SK-N-SH treated with all-trans-retinoic acid at 6 μM for 48 hours (cell line): ENCODE measurements around the gene PTPRT.
A peak's percentile ranks its signal among the peaks of the same experiment; 100 is the strongest.

ENCODE experiments used
- ATAC-seq: fragments of 200-7000 bp; cut with Tn5 transposase; 3 replicates; pipeline ENCODE4 v1.9.1; 2020; ENCODE audit warnings: mild to moderate bottlenecking, moderate library complexity
- ARNTL ChIP-seq: fragments of 450-650 bp; formaldehyde crosslinking; IDR thresholded peaks from 2 replicates; pipeline ENCODE4 v1.5.0; 2020; ENCODE audit warnings: low read depth, mild to moderate bottlenecking, moderate library complexity, borderline replicate concordance
- BACH2 ChIP-seq: fragments of 250-450 bp; sonication (Bioruptor Pico); IDR thresholded peaks from 2 replicates; pipeline ENCODE4 v1.9.0; 2021; ENCODE audit warnings: mild to moderate bottlenecking, borderline replicate concordance
- CSDC2 ChIP-seq: fragments of 250-450 bp; sonication (Bioruptor Pico); IDR thresholded peaks from 2 replicates; pipeline ENCODE4 v1.5.0; 2020; ENCODE audit warnings: mild to moderate bottlenecking, moderate library complexity
- ESRRG ChIP-seq: fragments of 250-450 bp; sonication (Bioruptor Pico); IDR thresholded peaks from 2 replicates; pipeline ENCODE4 v1.6.1; 2021; ENCODE audit warnings: mild to moderate bottlenecking
- GLIS3 ChIP-seq: fragments of 250-450 bp; sonication (Bioruptor Pico); IDR thresholded peaks from 2 replicates; pipeline ENCODE4 v1.5.0; 2020; ENCODE audit warnings: mild to moderate bottlenecking, moderate library complexity
- ISL1 ChIP-seq: fragments of 250-450 bp; sonication (Bioruptor Pico); IDR thresholded peaks from 2 replicates; pipeline ENCODE4 v2.1.2; 2022; ENCODE audit warnings: mild to moderate bottlenecking, moderate library complexity
- OSR1 ChIP-seq: fragments of 250-450 bp; sonication (Bioruptor Pico); IDR thresholded peaks from 2 replicates; pipeline ENCODE4 v1.8.0; 2022; ENCODE audit warnings: moderate library complexity, mild to moderate bottlenecking, inconsistent platforms
- PPARA ChIP-seq: fragments of 250-450 bp; sonication (Bioruptor Pico); IDR thresholded peaks from 2 replicates; pipeline ENCODE4 v1.5.0; 2020; ENCODE audit warnings: mild to moderate bottlenecking, borderline replicate concordance
- RARB ChIP-seq: fragments of 250-450 bp; sonication (Bioruptor Pico); IDR thresholded peaks from 2 replicates; pipeline ENCODE4 v1.8.0; 2021; ENCODE audit warnings: mild to moderate bottlenecking, moderate library complexity
- SNAI2 ChIP-seq: fragments of 250-450 bp; sonication (Bioruptor Pico); IDR thresholded peaks from 2 replicates; pipeline ENCODE4 v1.5.0; 2020; ENCODE audit warnings: mild to moderate bottlenecking, moderate library complexity
- TCF4 ChIP-seq: fragments of 250-450 bp; sonication (Bioruptor Pico); IDR thresholded peaks from 2 replicates; pipeline ENCODE4 v1.8.0; 2021; ENCODE audit warnings: mild to moderate bottlenecking, moderate library complexity, borderline replicate concordance
- ZC3H10 ChIP-seq: fragments of 250-450 bp; sonication (Bioruptor Pico); IDR thresholded peaks from 2 replicates; pipeline ENCODE4 v1.5.1; 2021; ENCODE audit warnings: mild to moderate bottlenecking, moderate library complexity
- ZFP3 ChIP-seq: fragments of 250-450 bp; sonication (Bioruptor Pico); IDR thresholded peaks from 2 replicates; pipeline ENCODE4 v1.5.0; 2020; ENCODE audit warnings: mild to moderate bottlenecking, moderate library complexity
- ZNF8 ChIP-seq: fragments of 450-650 bp; formaldehyde crosslinking; IDR thresholded peaks from 2 replicates; pipeline ENCODE4 v1.5.0; 2020; ENCODE audit warnings: mild to moderate bottlenecking, moderate library complexity
- TF ChIP-seq, protein P1 (sequence below): fragments of 250-450 bp; sonication (Bioruptor Pico); IDR thresholded peaks from 2 replicates; pipeline ENCODE4 v1.8.0; 2021; ENCODE audit warnings: low read depth, mild to moderate bottlenecking, moderate library complexity, borderline replicate concordance
- TF ChIP-seq, protein P2 (sequence below): fragments of 250-450 bp; sonication (Bioruptor Pico); IDR thresholded peaks from 2 replicates; pipeline ENCODE4 v1.5.1; 2021; ENCODE audit warnings: mild to moderate bottlenecking, moderate library complexity
- TF ChIP-seq, protein P3 (sequence below): fragments of 250-450 bp; sonication (Bioruptor Pico); IDR thresholded peaks from 2 replicates; pipeline ENCODE4 v1.5.1; 2020; ENCODE audit warnings: low read depth, mild to moderate bottlenecking, moderate library complexity
- TF ChIP-seq, protein P4 (sequence below): fragments of 250-450 bp; sonication (Bioruptor Pico); IDR thresholded peaks from 2 replicates; pipeline ENCODE4 v1.5.0; 2020; ENCODE audit warnings: mild to moderate bottlenecking, moderate library complexity
- TF ChIP-seq, protein P5 (sequence below): fragments of 250-450 bp; sonication (Bioruptor Pico); IDR thresholded peaks from 2 replicates; pipeline ENCODE4 v1.8.0; 2020; ENCODE audit warnings: mild to moderate bottlenecking, moderate library complexity, borderline replicate concordance

The PTPRT gene

DNA sequence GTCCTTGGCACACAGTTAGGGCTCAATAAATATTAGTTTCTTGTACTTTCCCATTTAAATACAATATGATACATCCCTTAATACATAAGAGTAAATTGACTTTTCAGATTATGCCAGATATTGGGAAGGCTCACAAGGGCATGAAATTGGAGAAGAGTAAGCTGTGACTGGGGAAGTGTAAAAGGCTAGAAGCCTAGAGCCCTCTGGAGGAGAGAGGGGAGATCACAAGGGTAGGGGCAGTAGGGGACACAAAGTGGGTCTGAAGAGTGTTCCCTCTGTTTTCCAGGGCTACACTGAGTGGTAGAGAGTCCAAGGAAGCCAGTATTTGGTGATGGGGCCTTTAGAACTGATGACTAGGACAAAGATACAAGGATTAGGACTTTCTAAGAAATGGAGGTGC, 1008.6 kb downstream of the PTPRT start:
- ATAC-seq, result no peak

DNA sequence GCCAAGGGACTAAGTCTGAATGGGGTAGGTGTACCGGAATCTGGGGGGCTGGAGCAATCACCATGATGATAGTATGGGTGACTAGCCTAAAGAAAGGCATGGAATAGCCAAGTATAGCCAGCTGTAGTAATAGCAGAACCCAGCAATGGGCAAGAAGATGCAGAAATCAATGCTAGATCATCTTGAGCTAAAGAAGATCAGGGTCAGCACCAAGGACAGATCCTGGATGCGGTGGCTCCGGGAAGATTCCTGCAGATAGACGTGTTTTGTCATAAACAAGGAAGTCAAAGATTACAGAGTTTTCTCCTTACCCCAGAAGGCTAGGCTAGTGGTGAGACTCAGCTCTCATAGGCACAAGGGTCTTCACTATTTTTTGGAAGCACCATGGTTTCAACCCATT, 1009.9 kb downstream of the PTPRT start:
- no peak for ATAC-seq
- no peak for TF ChIP-seq ARNTL (CRISPR knock-in tag)
- TF ChIP-seq, protein P1, sequence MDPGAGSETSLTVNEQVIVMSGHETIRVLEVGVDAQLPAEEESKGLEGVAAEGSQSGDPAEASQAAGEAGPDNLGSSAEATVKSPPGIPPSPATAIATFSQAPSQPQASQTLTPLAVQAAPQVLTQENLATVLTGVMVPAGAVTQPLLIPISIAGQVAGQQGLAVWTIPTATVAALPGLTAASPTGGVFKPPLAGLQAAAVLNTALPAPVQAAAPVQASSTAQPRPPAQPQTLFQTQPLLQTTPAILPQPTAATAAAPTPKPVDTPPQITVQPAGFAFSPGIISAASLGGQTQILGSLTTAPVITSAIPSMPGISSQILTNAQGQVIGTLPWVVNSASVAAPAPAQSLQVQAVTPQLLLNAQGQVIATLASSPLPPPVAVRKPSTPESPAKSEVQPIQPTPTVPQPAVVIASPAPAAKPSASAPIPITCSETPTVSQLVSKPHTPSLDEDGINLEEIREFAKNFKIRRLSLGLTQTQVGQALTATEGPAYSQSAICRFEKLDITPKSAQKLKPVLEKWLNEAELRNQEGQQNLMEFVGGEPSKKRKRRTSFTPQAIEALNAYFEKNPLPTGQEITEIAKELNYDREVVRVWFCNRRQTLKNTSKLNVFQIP (CRISPR knock-in tag), result no peak
- no peak for TF ChIP-seq ESRRG (CRISPR knock-in tag)
- no peak for TF ChIP-seq RARB (CRISPR knock-in tag)
- TF ChIP-seq OSR1 (CRISPR knock-in tag), result no peak
- TF ChIP-seq ZC3H10 (CRISPR knock-in tag), result no peak
- TF ChIP-seq SNAI2, result no peak
- no peak for TF ChIP-seq ZFP3 (CRISPR knock-in tag)
- TF ChIP-seq ISL1 (CRISPR knock-in tag), result no peak

More for the DNA sequence above, 1008.6 kb downstream of the PTPRT start:
- TF ChIP-seq, protein P2, sequence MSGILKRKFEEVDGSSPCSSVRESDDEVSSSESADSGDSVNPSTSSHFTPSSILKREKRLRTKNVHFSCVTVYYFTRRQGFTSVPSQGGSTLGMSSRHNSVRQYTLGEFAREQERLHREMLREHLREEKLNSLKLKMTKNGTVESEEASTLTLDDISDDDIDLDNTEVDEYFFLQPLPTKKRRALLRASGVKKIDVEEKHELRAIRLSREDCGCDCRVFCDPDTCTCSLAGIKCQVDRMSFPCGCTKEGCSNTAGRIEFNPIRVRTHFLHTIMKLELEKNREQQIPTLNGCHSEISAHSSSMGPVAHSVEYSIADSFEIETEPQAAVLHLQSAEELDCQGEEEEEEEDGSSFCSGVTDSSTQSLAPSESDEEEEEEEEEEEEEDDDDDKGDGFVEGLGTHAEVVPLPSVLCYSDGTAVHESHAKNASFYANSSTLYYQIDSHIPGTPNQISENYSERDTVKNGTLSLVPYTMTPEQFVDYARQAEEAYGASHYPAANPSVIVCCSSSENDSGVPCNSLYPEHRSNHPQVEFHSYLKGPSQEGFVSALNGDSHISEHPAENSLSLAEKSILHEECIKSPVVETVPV (CRISPR knock-in tag), result no peak
- TF ChIP-seq CSDC2 (CRISPR knock-in tag) (no peak), ZNF8 (no peak), PPARA (CRISPR knock-in tag) (no peak), TCF4 (CRISPR knock-in tag) (no peak), GLIS3 (CRISPR knock-in tag) (no peak), RARB (CRISPR knock-in tag) (no peak), ARNTL (CRISPR knock-in tag) (no peak), ESRRG (CRISPR knock-in tag) (no peak), ISL1 (CRISPR knock-in tag) (no peak), BACH2 (CRISPR knock-in tag) (no peak)
- TF ChIP-seq, protein P3, sequence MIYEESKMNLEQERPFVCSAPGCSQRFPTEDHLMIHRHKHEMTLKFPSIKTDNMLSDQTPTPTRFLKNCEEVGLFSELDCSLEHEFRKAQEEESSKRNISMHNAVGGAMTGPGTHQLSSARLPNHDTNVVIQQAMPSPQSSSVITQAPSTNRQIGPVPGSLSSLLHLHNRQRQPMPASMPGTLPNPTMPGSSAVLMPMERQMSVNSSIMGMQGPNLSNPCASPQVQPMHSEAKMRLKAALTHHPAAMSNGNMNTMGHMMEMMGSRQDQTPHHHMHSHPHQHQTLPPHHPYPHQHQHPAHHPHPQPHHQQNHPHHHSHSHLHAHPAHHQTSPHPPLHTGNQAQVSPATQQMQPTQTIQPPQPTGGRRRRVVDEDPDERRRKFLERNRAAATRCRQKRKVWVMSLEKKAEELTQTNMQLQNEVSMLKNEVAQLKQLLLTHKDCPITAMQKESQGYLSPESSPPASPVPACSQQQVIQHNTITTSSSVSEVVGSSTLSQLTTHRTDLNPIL, result no peak
- TF ChIP-seq, protein P4, sequence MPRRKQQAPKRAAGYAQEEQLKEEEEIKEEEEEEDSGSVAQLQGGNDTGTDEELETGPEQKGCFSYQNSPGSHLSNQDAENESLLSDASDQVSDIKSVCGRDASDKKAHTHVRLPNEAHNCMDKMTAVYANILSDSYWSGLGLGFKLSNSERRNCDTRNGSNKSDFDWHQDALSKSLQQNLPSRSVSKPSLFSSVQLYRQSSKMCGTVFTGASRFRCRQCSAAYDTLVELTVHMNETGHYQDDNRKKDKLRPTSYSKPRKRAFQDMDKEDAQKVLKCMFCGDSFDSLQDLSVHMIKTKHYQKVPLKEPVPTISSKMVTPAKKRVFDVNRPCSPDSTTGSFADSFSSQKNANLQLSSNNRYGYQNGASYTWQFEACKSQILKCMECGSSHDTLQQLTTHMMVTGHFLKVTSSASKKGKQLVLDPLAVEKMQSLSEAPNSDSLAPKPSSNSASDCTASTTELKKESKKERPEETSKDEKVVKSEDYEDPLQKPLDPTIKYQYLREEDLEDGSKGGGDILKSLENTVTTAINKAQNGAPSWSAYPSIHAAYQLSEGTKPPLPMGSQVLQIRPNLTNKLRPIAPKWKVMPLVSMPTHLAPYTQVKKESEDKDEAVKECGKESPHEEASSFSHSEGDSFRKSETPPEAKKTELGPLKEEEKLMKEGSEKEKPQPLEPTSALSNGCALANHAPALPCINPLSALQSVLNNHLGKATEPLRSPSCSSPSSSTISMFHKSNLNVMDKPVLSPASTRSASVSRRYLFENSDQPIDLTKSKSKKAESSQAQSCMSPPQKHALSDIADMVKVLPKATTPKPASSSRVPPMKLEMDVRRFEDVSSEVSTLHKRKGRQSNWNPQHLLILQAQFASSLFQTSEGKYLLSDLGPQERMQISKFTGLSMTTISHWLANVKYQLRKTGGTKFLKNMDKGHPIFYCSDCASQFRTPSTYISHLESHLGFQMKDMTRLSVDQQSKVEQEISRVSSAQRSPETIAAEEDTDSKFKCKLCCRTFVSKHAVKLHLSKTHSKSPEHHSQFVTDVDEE (CRISPR knock-in tag), result no peak
- TF ChIP-seq, protein P1 (CRISPR knock-in tag), result no peak
- TF ChIP-seq, protein P5, sequence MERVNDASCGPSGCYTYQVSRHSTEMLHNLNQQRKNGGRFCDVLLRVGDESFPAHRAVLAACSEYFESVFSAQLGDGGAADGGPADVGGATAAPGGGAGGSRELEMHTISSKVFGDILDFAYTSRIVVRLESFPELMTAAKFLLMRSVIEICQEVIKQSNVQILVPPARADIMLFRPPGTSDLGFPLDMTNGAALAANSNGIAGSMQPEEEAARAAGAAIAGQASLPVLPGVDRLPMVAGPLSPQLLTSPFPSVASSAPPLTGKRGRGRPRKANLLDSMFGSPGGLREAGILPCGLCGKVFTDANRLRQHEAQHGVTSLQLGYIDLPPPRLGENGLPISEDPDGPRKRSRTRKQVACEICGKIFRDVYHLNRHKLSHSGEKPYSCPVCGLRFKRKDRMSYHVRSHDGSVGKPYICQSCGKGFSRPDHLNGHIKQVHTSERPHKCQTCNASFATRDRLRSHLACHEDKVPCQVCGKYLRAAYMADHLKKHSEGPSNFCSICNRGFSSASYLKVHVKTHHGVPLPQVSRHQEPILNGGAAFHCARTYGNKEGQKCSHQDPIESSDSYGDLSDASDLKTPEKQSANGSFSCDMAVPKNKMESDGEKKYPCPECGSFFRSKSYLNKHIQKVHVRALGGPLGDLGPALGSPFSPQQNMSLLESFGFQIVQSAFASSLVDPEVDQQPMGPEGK (CRISPR knock-in tag), result no peak

DNA sequence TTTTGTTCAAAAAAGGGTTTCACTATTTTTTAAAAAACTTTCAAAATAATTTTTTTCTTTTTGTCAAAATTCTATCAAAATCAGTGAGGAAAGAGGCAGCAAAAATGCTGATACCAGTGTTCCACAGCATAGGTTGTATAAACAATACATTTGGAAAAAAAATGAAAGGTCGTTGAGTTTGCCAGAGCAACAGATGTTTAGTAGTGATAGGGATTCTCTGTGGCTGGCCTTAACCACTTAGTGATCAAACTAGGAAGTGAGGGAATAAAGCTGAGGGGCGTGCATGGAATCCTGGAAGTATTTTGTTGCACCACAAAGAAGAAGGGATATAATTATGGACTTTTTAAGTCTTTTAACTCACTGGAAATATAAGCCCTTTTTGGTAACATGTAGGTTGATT, 1016.3 kb downstream of the PTPRT start:
- no peak for ATAC-seq
- TF ChIP-seq RARB (CRISPR knock-in tag) (no peak), TCF4 (CRISPR knock-in tag) (0 out of 2 replicates have a peak, but pooled peaks have one; percentile 17)
